ENCODE measurements around the gene TRIM54.
"Not testable (repeated sequence)": the region's sequence is repeated elsewhere in the genome, so short reads cannot be mapped to it uniquely, and the experiment has no call there.

Gene TRIM54

DNA sequence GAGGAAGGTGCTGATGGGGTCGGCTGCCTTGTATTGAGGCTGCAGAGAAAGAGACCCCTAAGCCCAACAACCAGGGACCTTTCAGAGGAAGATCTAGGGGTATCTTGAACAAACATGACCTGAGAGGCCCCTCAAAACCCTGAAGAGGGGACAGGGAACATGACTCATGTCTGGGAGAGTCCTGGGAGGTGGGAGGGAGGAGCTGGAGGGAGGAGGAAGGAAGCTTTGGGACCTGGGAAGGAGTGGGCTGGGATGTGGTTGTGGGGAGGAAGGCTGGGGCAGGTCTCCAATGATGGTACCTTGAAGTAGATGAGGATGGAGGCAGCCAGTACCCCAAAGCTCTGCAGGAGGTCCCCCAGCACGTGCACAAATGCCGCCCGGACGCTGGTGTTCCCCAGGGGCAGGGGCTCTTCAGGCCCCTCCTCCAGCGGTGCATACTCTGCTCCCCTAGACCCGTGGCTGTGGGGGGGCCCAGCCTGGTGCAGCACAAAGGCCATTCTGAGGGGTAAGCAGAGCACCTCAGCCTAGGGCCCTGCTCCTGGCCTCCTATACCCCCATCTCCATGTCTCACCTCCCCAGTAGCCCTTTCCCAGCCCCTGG, 25.3 kb upstream of the TRIM54 start:
- no peak for DNase-seq (ENCODE audit: insufficient read length, low spot score)
- FAIRE-seq: no peak

DNA sequence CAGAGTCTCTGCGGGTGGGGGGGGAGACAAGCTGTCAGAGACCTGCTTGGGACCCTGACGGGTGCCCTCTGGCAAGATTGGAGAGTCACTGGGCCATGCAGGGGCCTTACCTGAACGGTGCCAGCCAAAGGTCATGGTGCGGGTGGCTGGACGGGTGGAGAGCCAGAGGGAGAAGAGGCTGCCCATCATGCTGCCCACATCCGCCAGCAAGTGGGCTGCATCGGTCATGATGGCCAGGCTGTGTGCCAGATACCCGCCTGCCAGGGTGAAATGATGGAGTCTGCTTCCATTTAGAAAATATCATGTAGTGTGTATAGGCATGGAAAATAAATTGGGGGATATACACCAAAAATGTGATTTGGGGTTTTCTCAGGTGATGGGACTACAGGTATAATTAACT, 24.2 kb upstream of the TRIM54 start:
- FAIRE-seq (no peak), DNase-seq (ENCODE audit: insufficient read length, low spot score) (no peak)

DNA sequence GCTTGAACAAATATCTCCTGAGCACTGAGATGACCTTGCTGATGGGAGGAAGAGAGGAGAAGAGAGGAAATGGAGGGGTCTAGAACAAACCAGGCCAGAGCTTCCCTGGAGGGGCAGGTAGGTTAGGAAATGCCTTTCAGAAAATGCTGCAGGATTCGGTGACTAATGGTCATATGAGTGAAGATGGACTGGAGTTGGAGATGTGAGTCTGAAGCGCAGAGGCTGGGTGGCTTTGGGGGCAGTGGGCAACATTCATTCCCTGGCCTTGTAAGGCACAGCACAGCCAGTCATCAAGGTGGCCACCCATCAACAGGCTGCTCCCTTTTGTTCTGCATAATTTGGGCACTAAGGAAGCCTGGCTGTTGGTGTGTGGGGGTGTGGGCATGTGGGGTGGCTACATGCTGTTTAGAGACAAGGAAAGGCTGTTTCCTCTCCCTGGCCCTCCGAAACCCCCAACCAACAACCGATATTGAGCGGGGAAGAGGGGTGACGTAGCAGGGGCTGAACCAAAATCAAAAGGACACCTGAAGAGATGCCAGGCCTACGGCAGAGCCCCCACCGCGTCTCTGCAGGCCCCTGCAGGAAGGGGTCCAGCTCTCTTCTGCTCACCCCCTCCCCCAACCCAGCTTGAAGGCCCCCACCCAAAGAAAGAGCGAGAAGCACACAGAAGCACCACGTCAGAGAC, 20.8 kb upstream of the TRIM54 start:
- FAIRE-seq: no peak
- no peak for DNase-seq (ENCODE audit: insufficient read length, low spot score)

DNA sequence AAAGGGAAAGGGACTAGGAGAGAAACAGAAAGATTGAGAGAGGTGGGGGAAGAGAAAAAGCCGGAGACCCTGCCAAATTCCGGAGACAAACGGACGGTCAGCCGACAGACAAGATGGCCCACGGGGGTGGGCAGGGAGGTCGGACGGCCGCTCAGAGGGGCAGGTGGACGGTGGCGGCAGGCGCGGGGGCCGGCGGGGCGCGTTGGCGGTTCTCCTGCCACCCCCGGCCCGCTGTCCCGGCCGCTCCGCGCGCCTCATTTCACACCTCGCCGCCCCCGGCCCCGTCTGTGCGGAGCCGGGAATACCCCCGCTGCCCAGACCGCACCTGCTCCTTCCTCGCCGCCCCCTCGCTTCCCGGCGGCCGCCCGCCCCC, 20.3 kb upstream of the TRIM54 start:
- DNase-seq (ENCODE audit: insufficient read length, low spot score) (no peak), FAIRE-seq (no peak)

DNA sequence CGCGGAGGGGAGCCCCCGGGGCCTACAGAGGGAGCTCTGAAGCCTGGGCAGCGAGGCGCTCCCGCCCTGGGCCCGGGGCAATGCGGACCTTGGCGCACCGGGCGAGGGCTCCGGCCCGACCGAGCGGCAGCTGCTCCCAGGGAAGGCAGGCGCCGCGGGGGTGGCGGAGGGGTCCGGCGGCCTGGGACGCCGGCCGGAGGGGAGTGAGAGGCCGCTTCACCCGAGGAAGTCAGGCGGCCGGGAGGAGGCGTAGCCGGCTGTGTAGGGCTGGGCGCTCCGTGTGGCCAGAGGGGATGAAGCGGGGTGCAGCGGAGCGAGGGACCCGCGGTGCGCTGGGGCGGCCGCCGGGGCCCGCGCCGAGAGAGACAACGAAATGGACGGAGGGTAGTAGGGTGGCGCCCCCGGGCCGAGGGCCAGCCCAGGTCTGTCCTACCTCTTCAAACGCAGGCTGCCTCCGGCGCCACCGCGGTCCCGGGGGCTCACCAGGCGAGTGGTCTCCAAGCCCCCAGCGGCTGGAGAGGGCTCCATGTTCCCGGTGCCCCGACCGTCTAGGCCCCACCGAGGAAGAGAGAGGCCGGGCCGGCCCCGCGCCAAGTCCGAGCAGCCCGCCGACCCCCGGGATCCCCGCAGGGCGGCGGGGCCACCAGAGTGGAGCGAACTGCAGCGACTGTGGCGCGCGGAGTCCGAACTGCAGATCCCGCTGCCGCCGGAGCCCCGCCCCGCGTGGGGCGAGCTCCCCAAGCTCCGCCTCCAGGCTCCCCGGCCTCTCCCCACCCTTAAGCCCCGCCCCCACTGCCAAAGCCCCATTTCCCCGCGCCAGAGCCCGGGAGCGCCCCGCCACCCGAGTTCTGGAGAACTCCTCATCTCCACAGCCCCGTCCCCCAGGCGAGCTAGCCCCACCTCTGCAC, 19.6 kb upstream of the TRIM54 start, which contains the start of gene SLC30A3:
SLC30A3 (minus strand) TSS at position 669 of the 908 bp plus-strand sequence; CDS start at position 528, 141 bp downstream.
- peak; percentile 84 for FAIRE-seq
- DNase-seq (ENCODE audit: insufficient read length, low spot score): peak; percentile 89

DNA sequence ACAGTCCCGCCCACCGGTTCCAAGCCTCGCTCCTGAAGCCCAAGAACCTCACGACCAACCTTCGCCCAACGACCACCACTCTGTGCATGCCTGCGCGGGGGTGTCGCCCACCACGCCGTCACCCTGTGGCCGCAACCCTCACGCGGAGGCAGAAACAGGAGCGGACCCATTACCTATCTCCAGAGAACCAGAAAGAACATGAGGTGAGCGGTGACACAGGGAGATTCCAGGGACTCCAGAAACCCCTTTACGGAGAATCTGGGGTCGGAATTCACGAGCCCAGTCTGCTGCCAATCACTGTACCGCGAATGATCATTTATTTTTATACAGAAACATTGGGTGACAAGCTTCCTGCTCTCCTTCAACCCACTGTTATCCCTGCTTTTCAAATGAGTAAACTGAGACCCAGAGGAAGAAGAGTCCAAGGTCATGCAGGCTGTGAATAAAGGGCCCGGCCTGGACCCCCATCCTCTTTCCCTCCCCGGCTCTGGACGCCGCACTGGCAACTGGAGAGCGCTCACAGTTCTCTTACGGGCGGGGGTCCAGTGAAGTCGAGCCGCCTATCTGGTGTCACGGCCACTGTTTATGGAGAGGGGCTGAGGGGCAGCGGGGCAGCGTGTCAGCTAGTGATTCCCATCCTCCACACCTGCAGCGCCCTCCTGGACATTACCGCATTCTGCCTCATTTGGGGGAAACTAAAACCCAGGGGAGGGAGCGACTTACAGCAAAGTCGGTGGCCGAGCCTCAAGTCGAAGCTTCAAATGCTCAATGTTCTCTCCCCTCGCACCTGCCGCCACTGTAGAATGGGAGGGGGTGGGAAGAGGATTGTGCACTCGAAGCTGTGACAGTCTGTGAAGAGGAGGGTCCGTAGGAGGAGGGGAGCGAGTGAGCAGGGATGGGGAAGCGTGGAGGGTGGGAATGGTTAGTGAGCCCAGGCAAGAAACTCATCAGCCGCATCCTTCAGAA, 18.7 kb upstream of the TRIM54 start:
- no peak for FAIRE-seq
- no peak for DNase-seq (ENCODE audit: insufficient read length, low spot score)

DNA sequence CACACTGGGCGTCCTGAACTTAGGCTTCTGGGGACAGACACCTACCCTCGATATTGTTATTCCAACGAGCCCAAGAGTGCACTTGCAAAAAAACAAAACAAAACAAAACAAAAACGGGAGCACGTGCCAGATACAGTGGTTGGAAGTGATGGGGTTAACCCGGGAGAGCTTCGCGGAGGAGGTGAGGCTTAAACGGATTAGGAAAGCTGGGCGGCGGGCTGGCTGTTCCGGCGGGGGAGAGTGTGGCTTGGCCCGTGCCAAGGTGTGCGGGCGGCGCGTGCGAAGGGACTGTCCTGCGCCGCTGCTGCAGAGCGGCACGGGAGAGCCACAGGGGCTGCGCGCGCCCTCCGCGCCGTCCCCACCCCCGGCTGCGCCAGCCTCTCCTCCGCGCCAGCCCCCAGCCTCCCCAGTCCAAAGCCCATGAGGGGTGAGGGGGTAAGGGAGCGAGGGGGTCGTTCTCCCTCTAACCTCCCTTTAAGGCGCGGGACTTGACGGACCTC, 17.9 kb upstream of the TRIM54 start:
- FAIRE-seq (peak; percentile 46), DNase-seq (ENCODE audit: insufficient read length, low spot score) (no peak)

DNA sequence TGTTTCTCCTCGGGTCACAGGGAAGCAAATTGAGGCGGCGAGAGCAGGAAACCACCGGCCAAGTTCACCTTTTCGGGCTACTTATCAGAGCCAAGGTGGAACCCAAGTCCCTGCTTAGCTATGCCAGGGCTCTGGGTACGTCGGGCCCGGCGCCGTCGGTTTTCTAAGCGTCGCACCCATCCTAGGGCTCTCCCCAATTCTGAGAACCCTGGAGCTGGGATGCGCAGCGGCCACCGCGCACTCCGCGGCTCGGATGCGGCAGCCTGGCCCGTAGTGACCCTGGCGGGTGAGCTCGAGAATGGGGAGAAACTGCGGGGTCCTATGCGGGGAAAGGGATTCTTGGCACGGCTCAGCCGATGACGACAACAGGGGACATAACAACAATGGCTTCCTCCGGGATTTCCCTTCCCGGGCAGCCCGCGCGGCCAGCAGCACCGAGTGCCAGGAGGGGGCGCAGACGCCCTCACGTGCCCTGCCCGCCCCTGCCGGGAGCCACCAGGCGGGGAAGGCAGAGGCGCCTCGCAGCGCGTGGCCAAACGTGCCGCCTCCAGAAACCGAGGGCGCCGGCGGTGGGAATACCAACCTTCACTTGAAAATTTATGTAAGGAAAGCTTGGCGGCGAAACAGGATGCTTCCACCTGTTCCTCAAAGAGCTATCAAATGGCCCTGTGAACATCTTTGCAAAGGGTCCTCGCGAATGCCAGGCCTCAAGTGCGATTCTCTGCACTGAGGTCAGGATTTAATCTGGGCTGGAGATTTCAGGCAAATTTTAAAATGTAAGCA, 17.3 kb upstream of the TRIM54 start:
- DNase-seq (ENCODE audit: insufficient read length, low spot score) (peak; percentile 87), FAIRE-seq (peak; percentile 76)

DNA sequence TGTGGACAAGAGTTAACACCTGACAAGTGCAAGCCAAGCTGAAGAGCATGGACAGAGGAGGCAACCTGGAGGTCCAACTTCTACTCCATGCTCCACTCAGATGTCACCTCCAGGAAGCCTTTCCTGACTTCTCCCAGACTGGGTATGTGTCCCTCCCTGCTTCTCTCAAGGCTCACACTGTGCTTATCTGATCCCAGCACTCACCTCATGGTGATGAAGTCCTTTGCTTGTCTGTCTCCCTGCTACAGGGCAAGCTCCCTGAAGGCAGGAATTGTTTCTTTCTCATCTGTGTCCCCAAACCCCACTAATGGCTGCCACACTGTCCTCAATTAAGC, 16.7 kb upstream of the TRIM54 start:
- FAIRE-seq (no peak), DNase-seq (ENCODE audit: insufficient read length, low spot score) (no peak)

DNA sequence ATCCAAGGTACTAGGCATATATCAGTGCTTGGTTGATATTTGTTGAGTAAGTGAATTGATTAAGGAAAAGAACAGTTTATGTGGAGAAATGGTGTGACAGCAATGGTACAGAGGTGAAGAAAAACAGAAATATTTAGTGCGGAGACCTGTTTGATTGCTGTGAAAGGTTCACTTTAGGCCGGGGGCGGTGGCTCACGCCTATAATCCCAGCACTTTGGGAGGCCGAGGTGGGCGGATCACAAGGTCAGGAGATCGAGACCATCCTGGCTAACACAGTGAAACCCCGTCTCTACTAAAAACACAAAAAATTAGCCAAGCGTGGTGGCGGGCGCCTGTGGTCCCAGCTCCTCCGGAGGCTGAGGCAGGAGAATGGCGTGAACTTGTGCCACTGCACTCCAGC, 13.9 kb upstream of the TRIM54 start:
- not testable (repeated sequence) for FAIRE-seq; DNase-seq (ENCODE audit: insufficient read length, low spot score)

DNA sequence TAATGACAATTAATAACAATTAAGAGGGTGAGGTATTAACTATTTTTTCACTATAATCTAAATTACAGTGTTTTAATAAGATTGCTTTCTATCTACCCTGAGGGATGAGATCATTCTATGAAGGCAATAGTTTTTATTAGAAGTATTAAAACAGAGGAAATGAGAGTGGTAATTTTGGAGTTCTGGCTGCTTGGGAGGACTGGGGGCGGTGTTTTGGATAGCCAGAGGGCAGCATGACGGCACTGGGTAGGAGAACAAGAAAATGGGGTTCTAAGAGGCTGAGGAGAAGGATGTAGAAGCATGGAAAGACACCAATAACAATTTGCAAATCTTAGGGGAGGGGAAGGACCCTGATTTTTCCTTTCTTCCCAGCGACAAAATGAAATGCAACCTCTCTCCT, 12.1 kb upstream of the TRIM54 start:
- no peak for FAIRE-seq
- DNase-seq (ENCODE audit: insufficient read length, low spot score): no peak

DNA sequence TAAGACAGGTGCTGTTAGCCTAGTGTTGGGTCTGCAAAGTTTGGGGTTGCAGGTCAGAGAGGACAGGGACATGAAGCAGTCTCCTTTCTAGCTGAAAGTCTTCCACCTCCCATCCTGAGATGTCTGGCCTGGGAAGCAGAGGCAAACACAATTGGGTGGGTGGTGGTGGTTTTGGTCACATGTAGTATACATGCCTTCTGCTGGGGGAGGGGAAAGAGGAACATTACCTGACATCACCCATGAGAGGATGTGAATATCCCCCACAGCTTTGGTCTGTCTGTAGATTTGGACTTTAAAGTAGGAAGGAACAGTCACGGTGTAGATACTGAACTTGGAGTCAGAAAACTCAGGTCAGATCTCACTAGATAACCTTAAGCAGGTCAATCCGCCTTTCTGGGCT, 11.6 kb upstream of the TRIM54 start:
- FAIRE-seq (no peak), DNase-seq (ENCODE audit: insufficient read length, low spot score) (no peak)

DNA sequence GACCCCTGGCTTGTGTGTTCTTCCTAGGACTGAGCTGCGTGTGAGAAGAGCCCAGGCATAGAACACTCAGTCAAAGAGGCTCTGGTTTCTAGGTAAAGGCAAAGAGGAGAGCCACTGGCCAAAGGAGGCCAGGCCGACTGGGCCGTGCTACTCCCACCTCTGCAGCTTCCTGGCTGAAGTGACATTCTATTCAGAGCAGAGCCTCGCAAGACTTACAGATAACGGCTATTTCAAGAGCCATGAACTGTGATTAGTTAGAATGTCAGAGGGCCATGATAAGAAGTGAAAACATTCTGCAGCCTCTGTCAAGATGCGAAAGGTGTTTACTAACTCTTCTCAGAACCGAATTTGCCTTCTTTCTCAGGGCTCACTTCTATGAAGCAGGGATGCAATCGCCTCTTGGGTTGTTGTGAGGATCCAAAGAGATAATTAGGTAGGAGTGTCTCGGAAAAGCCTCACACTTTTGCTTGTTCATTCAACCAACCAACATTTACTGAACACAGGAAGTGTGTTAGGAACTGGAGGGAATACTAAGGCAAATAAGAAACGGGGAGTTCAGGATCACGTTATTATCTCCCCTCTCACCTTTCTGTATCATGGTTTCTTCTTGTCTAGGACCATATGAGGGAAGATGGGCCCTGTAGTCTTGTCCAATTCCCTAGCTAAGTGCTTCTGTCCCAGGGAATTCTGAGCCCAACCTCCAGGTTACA, 10.4 kb upstream of the TRIM54 start:
- FAIRE-seq (no peak), DNase-seq (ENCODE audit: insufficient read length, low spot score) (no peak)

DNA sequence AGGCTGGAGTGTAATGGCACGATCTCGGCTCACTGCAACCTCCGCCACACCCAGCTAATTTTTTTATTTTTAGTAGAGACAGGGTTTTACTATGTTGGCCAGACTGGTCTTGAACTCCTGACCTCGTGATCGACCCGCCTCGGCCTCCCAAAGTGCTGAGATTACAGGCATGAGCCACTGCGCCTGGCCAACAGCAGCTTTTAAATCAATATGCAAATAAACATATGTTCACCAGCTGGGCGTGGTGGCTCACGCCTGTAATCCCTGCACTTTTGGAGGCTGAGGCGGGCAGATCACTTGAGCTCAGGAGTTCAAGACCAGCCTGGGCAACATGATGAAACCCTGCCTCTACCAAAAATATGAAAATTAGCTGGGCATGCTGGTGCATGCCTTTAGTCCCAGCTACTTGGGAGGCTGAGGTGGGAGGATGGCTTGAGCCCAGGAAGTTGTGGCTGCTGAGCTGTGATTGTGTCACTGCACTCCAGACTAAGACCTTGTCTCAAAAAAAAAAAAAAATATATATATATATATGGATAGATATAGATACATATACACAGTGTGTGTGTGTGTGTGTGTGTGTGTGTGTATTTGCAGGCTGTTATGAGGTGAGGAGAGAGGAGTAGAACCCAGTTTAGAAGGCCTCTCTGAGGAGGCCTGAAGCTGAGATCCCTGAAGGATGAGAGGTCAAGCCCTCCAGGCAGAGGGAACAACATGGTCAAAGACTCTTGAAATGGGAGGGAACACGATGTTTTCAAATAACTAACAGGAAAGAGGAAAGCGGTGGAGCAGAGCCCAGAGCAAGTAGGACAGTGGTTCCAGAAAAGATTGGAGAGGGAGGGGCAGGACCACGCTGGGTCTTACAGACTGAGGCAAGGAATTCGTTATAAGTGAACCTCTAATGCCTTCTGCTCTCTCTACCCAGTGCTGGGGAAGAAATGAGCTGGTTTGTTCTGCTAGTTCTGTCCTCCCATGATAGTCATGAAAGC, 9.4 kb upstream of the TRIM54 start:
- DNase-seq (ENCODE audit: insufficient read length, low spot score); FAIRE-seq: not testable (repeated sequence)

DNA sequence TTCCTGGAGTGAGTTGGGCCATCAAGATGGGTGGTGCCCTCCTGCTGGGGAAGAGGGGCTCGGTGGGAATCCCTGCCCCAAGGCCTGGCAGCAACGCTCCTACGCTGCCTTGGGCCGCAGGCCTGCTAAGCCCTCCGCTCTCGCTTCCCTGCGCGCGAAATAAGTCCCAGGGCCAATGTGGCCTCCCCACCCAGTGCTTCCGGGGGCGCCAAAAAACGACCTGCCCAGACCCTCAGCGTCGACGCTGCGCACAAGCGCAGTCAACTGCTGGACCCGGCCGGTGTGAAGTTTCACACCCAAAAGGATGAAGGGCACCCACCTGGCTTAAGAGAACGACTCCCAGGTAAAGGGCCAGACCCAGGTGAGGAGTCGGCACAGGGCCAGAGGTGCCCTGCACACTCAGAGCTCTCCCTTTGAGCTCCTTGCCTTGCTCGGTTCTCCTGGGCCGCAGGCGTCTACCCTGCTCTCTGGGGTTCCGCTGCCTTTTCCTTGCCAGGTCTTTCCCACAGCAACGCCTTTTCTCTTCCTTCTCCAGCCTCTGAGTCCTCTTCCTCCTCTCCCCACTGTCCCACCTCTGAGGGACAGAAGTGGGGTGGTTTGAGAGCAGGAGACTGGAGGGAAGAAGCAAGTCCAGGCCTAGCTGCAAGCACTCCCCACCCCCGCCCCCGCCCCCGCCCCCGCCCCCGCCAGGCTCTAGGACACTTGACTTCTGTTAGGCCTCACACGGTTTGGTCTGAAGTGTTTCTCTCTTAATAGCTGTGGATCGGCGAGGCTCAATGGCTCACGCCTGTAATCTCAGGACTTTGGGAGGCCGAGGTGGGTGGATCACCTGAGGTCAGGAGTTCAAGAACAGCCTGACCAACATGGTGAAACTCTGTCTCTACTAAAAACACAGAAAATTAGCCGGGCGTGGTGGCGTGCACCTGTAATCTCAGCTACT, 6.7 kb upstream of the TRIM54 start, which contains the start of gene DNAJC5G:
DNAJC5G (plus strand) TSS at position 223 of the 940 bp plus-strand sequence. CDS start 1,296 bp downstream, outside the sequence.
- FAIRE-seq (no peak), DNase-seq (ENCODE audit: insufficient read length, low spot score) (no peak)

DNA sequence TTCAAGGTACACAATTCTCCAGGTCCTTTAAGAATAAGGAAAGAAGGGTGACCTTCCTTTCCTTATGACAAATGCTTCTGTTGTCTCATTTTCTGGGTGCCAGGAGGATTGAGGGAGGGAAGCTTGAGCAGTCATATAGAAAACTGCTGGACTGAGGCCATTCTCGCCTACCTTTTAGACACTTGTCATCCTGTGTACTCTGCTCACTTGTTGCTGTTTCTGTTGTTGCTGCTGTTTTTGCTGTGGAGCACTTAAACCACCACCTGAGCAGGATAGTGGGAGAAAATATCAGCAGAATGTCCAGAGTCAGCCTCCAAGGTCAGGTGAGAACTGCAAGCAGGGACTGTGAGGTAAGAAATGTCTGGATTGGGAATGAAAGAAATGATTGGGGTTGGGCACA, 4.2 kb upstream of the TRIM54 start:
- DNase-seq (ENCODE audit: insufficient read length, low spot score): no peak
- FAIRE-seq: no peak

DNA sequence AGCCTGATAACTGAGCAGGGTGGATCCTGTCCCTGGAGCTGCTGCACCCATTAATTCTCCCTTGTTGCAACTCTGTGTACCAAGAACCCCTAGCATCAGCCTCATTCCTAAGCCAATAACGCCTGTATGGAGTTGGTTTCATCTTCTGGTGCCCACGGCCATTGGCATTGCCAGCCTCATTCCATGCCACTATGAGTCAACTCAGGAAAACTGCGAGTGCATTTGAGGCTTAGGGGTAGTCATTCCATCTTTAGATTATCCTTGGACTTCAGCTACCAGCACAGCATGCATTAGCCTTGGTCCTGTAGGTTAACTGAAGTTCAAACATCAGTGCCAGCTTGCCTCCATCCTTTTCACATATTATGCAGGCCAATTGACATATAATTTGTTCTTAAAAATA, 1.4 kb upstream of the TRIM54 start:
- FAIRE-seq: no peak
- DNase-seq (ENCODE audit: insufficient read length, low spot score): no peak
